GM18526 (cell line): ENCODE data around the gene NISCH.

ENCODE experiments used
- POLR2A ChIP-seq: IDR thresholded peaks from 3 replicates; pipeline ENCODE4 v1.6.1; 2011; ENCODE audit not compliant: insufficient read length; ENCODE audit errors: extremely low read depth

The NISCH gene

GRCh38 chr3:52525680-52526561, 70.5 kb downstream of the NISCH start:
- TF ChIP-seq POLR2A = no peak

- TF ChIP-seq POLR2A = no peak
Observed at GRCh38 chr3:52527039-52527731, 71.8 kb downstream of the NISCH start.

- TF ChIP-seq POLR2A = no peak
Observed at GRCh38 chr3:52527732-52528585, 72.6 kb downstream of the NISCH start.

GRCh38 chr3:52528586-52529375, 73.4 kb downstream of the NISCH start:
- TF ChIP-seq POLR2A = no peak

GRCh38 chr3:52529376-52530333, 74.3 kb downstream of the NISCH start:
- no peak for TF ChIP-seq POLR2A

- TF ChIP-seq POLR2A = no peak
Observed at GRCh38 chr3:52530918-52531826, 75.8 kb downstream of the NISCH start.

- TF ChIP-seq POLR2A = no peak
Observed at GRCh38 chr3:52531860-52532516, 76.6 kb downstream of the NISCH start.

GRCh38 chr3:52532517-52532837, 77.1 kb downstream of the NISCH start:
- TF ChIP-seq POLR2A = no peak

- no peak for TF ChIP-seq POLR2A
Observed at GRCh38 chr3:52532838-52533622, 77.6 kb downstream of the NISCH start.

GRCh38 chr3:52533623-52534280, 78.3 kb downstream of the NISCH start, which contains the start of gene NT5DC2:
Gene NT5DC2 (minus strand): TSS chr3:52533857. CDS start chr3:52533737, 120 bp downstream.
- TF ChIP-seq POLR2A = peak; percentile 57
